GM12878 (cell line): ENCODE measurements around the gene CALD1. TPM values are rescaled to one million over a fixed set of nuclear protein-coding genes. Genes with fewer than 3 reads are reported as not detected.

Source experiments
- BACH1 ChIP-seq: fragments of 450-650 bp; IDR thresholded peaks from 2 replicates; pipeline ENCODE4 v1.6.1; 2017; ENCODE audit warnings: mild to moderate bottlenecking, borderline replicate concordance
- BMI1 ChIP-seq: fragments of 450-650 bp; IDR thresholded peaks from 2 replicates; pipeline ENCODE4 v1.6.1; 2016; ENCODE audit warnings: mild to moderate bottlenecking, moderate library complexity, borderline replicate concordance
- EZH2 ChIP-seq: IDR thresholded peaks from 2 replicates; pipeline ENCODE4 v1.6.1; 2012; ENCODE audit warnings: low read depth, mild to moderate bottlenecking, control low read depth, inconsistent platforms, low read length, borderline replicate concordance; ENCODE audit not compliant: control insufficient read depth
- HDGF ChIP-seq: fragments of 450-650 bp; IDR thresholded peaks from 2 replicates; pipeline ENCODE4 v1.6.1; 2016; ENCODE audit warnings: antibody characterized with exemption
- MEF2B ChIP-seq: fragments of 450-650 bp; IDR thresholded peaks from 2 replicates; pipeline ENCODE4 v1.6.1; 2018; ENCODE audit warnings: mild to moderate bottlenecking, moderate library complexity; ENCODE audit not compliant: partially characterized antibody, poor library complexity, severe bottlenecking
- NFXL1 ChIP-seq: fragments of 450-650 bp; IDR thresholded peaks from 2 replicates; pipeline ENCODE4 v1.6.1; 2017; ENCODE audit warnings: antibody characterized with exemption, mild to moderate bottlenecking, borderline replicate concordance
- POLR2AphosphoS5 ChIP-seq: IDR thresholded peaks from 2 replicates; pipeline ENCODE4 v1.6.1; 2011; ENCODE audit warnings: mild to moderate bottlenecking, low read length, inconsistent platforms
- PRDM15 ChIP-seq: fragments of 450-650 bp; formaldehyde crosslinking; IDR thresholded peaks from 2 replicates; pipeline ENCODE4 v1.4.0; 2020; ENCODE audit warnings: mild to moderate bottlenecking, moderate library complexity
- RELA ChIP-seq: fragments of 450-650 bp; IDR thresholded peaks from 2 replicates; pipeline ENCODE4 v1.8.0; 2014; ENCODE audit warnings: borderline replicate concordance; ENCODE audit not compliant: partially characterized antibody
- SMAD1 ChIP-seq: fragments of 450-650 bp; IDR thresholded peaks from 2 replicates; pipeline ENCODE4 v1.6.1; 2018; ENCODE audit warnings: mild to moderate bottlenecking, low read depth; ENCODE audit not compliant: partially characterized antibody
- SPI1 ChIP-seq: IDR thresholded peaks from 2 replicates; pipeline ENCODE4 v1.6.1; 2011; ENCODE audit warnings: low read depth, mild to moderate bottlenecking, low read length, moderate library complexity, borderline replicate concordance; ENCODE audit not compliant: insufficient read depth
- ZBTB4 ChIP-seq: fragments of 450-650 bp; formaldehyde crosslinking; IDR thresholded peaks from 2 replicates; pipeline ENCODE4 v1.4.0; 2022; ENCODE audit warnings: mild to moderate bottlenecking, moderate library complexity
- polyA plus RNA-seq, 11 experiments: library from polyadenylated mRNA; depleted of rRNA in 4 of 11; unstranded in 6 of 11; stranded (reverse) in 5 of 11; fragments of >200 nt; fragmentation: Nextera tagmentation in 4 of 11; fragmentation: Illumina TruSeq in 1 of 11; extraction: Ambion mirVana in 4 of 11; extraction: Trizol in 1 of 11; gene quantifications; 1 replicate in 1 of 11; 2 replicates in 10 of 11; pipeline versions ENCODE4 v1.2.1 to v1.2.3, GENCODE V29; 2011 to 2016; ENCODE audit warnings: inconsistent platforms in 2 of 11, missing spikeins in 2 of 11, low read depth in 1 of 11
- total RNA-seq, 4 experiments: library from RNA; depleted of rRNA in 3 of 4; stranded (reverse); fragments of >200 nt in 3 of 4; fragmentation: Illumina TruSeq in 1 of 4; extraction: Trizol in 1 of 4; gene quantifications; 2 replicates each; pipeline versions ENCODE4 v1.2.1 to v1.2.3, GENCODE V29; 2013 to 2021
- TF ChIP-seq, protein P1 (sequence below): fragments of 450-650 bp; IDR thresholded peaks from 2 replicates; pipeline ENCODE4 v1.6.1; 2018; ENCODE audit warnings: borderline replicate concordance, mild to moderate bottlenecking; ENCODE audit not compliant: partially characterized antibody
- TF ChIP-seq, protein P2 (sequence below), 3 experiments: IDR thresholded peaks in 2 of 3; conservative IDR thresholded peaks in 1 of 3; 2 replicates each; pipeline ENCODE4 v1.5.1; 2011; ENCODE audit warnings: low read depth in 3 of 3, low read length in 3 of 3, mild to moderate bottlenecking in 3 of 3, control low read depth in 2 of 3, moderate library complexity in 2 of 3, inconsistent platforms in 1 of 3, mixed read lengths in 1 of 3; ENCODE audit not compliant: control insufficient read depth in 2 of 3, insufficient read depth in 1 of 3; ENCODE audit errors: extremely low read depth in 1 of 3
- TF ChIP-seq, protein P3 (sequence below): IDR thresholded peaks from 2 replicates; pipeline ENCODE4 v1.6.1; 2012; ENCODE audit warnings: low read depth, low read length, improper control_type of control experiment

Gene CALD1
- total and polyA plus RNA-seq, 10 of the 15 experiments (the other 5 are each of a cell fraction or from before 2014, with no cell fraction given): 0.03 to 1.3 (median 0.22) TPM

GRCh38 chr7:134986363-134987251 lies 207.2 kb downstream of the CALD1 start, which contains the start of gene AGBL3 (continued):
- no peak for TF ChIP-seq NFXL1
- peak; percentile 32 for TF ChIP-seq SMAD1
- no peak for TF ChIP-seq PRDM15 (CRISPR knock-in tag)
- TF ChIP-seq BACH1: peak; percentile 92
- TF ChIP-seq EZH2: no peak
- TF ChIP-seq, protein P1, sequence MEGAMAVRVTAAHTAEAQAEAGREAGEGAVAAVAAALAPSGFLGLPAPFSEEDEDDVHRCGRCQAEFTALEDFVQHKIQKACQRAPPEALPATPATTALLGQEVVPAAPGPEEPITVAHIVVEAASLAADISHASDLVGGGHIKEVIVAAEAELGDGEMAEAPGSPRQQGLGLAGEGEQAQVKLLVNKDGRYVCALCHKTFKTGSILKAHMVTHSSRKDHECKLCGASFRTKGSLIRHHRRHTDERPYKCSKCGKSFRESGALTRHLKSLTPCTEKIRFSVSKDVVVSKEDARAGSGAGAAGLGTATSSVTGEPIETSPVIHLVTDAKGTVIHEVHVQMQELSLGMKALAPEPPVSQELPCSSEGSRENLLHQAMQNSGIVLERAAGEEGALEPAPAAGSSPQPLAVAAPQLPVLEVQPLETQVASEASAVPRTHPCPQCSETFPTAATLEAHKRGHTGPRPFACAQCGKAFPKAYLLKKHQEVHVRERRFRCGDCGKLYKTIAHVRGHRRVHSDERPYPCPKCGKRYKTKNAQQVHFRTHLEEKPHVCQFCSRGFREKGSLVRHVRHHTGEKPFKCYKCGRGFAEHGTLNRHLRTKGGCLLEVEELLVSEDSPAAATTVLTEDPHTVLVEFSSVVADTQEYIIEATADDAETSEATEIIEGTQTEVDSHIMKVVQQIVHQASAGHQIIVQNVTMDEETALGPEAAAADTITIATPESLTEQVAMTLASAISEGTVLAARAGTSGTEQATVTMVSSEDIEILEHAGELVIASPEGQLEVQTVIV: no peak
- TF ChIP-seq HDGF: no peak
- peak; percentile 83; the same call in 1 of the 2 replicates for TF ChIP-seq BMI1
- TF ChIP-seq, protein P2, sequence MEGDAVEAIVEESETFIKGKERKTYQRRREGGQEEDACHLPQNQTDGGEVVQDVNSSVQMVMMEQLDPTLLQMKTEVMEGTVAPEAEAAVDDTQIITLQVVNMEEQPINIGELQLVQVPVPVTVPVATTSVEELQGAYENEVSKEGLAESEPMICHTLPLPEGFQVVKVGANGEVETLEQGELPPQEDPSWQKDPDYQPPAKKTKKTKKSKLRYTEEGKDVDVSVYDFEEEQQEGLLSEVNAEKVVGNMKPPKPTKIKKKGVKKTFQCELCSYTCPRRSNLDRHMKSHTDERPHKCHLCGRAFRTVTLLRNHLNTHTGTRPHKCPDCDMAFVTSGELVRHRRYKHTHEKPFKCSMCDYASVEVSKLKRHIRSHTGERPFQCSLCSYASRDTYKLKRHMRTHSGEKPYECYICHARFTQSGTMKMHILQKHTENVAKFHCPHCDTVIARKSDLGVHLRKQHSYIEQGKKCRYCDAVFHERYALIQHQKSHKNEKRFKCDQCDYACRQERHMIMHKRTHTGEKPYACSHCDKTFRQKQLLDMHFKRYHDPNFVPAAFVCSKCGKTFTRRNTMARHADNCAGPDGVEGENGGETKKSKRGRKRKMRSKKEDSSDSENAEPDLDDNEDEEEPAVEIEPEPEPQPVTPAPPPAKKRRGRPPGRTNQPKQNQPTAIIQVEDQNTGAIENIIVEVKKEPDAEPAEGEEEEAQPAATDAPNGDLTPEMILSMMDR (IDR thresholded peaks at IDR 0.05 in 2 of 3, conservative IDR thresholded peaks at IDR 0.05 in 1 of 3; ENCODE audit: control insufficient read depth in 2 of 3, extremely low read depth in 1 of 3, insufficient read depth in 1 of 3, low read depth in 3 of 3, low read length in 3 of 3): peak; percentile 59 to 75 (median 73)
- no peak for TF ChIP-seq ZBTB4 (CRISPR knock-in tag)
- TF ChIP-seq, protein P3, sequence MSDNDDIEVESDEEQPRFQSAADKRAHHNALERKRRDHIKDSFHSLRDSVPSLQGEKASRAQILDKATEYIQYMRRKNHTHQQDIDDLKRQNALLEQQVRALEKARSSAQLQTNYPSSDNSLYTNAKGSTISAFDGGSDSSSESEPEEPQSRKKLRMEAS: 0 out of 2 replicates have a peak, but pooled peaks have one; percentile 41
- no peak for TF ChIP-seq SPI1
- peak; percentile 31 for TF ChIP-seq MEF2B
- peak; percentile 71 for TF ChIP-seq RELA
- peak; percentile 78 for TF ChIP-seq POLR2AphosphoS5
